ENCODE measurements around the gene MYT1. TPM values are rescaled to one million over a fixed set of nuclear protein-coding genes. Genes with fewer than 3 reads are reported as not detected.
A peak's percentile ranks its signal among the peaks of the same experiment; 100 is the strongest.

The MYT1 gene
- total and polyA plus RNA-seq, 2 of the 13 experiments (the other 11 are each of a cell fraction or from before 2014, with no cell fraction given): 0.58 to 2.5 TPM

DNA sequence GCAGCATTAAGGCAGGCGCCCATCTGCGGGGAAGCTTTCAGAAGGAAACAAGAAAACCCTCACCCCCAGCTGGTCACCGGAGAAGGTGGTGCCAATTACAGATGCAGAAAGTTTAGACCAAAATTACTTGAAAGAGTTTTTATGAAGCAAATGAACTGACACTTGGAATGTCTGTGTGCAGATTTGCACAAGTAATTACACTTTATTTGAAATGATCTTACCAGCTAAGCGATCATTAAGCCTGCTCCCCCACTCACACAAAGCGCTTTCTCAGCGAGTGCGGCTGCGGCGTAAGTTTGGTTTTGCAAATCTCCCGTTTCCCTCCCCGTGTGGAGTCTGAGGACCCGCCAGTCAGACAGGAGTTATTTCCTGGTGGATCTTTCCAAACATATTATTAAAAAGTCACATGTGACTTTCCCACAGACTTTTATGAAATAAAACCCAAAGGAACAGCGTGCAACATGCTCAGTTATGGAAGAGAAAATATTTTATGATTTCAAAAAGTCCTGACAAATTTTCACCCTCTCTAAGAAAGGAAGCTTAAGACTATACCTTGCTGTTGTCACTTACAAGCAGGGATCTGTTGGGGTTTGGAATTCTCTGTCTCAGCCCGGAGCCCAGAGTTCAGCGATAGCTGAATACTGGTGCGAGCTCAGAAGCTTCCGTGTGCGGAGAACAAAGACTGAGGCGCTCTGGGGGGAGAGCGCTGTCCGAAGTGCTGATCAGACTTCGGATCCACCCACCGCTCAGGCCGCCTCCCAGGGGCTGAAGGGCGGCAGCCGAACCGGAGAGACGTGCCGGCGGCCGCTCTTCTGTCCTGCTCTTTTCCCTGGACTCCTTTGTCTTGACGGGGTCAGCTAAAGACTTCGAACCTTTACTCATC, 2.7 kb upstream of the MYT1 start (continued):
- TF ChIP-seq ZNF337 (CRISPR knock-in tag; IDR thresholded peaks at IDR 0.05; ENCODE audit: borderline replicate concordance, low read depth): peak; percentile 86; the same call in 1 of the 2 replicates
- no peak for TF ChIP-seq TBL1XR1 (IDR thresholded peaks at IDR 0.05; ENCODE audit: borderline replicate concordance, low read length, partially characterized antibody)
- TF ChIP-seq, protein P1, sequence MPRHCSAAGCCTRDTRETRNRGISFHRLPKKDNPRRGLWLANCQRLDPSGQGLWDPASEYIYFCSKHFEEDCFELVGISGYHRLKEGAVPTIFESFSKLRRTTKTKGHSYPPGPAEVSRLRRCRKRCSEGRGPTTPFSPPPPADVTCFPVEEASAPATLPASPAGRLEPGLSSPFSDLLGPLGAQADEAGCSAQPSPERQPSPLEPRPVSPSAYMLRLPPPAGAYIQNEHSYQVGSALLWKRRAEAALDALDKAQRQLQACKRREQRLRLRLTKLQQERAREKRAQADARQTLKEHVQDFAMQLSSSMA (CRISPR knock-in tag; IDR thresholded peaks at IDR 0.05): peak; percentile 81; the same call in 1 of the 2 replicates
- TF ChIP-seq, protein P2, sequence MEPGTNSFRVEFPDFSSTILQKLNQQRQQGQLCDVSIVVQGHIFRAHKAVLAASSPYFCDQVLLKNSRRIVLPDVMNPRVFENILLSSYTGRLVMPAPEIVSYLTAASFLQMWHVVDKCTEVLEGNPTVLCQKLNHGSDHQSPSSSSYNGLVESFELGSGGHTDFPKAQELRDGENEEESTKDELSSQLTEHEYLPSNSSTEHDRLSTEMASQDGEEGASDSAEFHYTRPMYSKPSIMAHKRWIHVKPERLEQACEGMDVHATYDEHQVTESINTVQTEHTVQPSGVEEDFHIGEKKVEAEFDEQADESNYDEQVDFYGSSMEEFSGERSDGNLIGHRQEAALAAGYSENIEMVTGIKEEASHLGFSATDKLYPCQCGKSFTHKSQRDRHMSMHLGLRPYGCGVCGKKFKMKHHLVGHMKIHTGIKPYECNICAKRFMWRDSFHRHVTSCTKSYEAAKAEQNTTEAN (CRISPR knock-in tag; conservative IDR thresholded peaks at IDR 0.05): peak; percentile 98
- peak; percentile 49; the same call in 1 of the 2 replicates for TF ChIP-seq RFX3 (CRISPR knock-in tag; IDR thresholded peaks at IDR 0.05)
- TF ChIP-seq CCAR2 (optimal IDR thresholded peaks at IDR 0.05; ENCODE audit: low read depth, low read length): no peak
- peak; percentile 98 for TF ChIP-seq ZNF773 (CRISPR knock-in tag; IDR thresholded peaks at IDR 0.05; ENCODE audit: borderline replicate concordance)
- peak; percentile 94; the same call in 1 of the 2 replicates for TF ChIP-seq ZBTB20 (CRISPR knock-in tag; IDR thresholded peaks at IDR 0.05; ENCODE audit: borderline replicate concordance, low read depth)
- TF ChIP-seq, protein P3, sequence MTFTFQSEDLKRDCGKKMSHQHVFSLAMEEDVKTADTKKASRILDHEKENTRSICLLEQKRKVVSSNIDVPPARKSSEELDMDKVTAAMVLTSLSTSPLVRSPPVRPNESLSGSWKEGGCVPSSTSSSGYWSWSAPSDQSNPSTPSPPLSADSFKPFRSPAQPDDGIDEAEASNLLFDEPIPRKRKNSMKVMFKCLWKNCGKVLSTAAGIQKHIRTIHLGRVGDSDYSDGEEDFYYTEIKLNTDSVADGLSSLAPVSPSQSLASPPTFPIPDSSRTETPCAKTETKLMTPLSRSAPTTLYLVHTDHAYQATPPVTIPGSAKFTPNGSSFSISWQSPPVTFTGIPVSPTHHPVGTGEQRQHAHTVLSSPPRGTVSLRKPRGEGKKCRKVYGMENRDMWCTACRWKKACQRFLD (CRISPR knock-in tag; IDR thresholded peaks at IDR 0.05; ENCODE audit: borderline replicate concordance): peak; percentile 93; the same call in 1 of the 2 replicates
- no peak for TF ChIP-seq CBX2 (IDR thresholded peaks at IDR 0.05; ENCODE audit: low read depth, low read length)
- no peak for TF ChIP-seq CBX2 (CRISPR knock-in tag; IDR thresholded peaks at IDR 0.05; ENCODE audit: low read depth)
- TF ChIP-seq FOXA1 (IDR thresholded peaks at IDR 0.05): no peak
- no peak for TF ChIP-seq FOXA1 (CRISPR knock-in tag; IDR thresholded peaks at IDR 0.05)
- TF ChIP-seq, protein P4, sequence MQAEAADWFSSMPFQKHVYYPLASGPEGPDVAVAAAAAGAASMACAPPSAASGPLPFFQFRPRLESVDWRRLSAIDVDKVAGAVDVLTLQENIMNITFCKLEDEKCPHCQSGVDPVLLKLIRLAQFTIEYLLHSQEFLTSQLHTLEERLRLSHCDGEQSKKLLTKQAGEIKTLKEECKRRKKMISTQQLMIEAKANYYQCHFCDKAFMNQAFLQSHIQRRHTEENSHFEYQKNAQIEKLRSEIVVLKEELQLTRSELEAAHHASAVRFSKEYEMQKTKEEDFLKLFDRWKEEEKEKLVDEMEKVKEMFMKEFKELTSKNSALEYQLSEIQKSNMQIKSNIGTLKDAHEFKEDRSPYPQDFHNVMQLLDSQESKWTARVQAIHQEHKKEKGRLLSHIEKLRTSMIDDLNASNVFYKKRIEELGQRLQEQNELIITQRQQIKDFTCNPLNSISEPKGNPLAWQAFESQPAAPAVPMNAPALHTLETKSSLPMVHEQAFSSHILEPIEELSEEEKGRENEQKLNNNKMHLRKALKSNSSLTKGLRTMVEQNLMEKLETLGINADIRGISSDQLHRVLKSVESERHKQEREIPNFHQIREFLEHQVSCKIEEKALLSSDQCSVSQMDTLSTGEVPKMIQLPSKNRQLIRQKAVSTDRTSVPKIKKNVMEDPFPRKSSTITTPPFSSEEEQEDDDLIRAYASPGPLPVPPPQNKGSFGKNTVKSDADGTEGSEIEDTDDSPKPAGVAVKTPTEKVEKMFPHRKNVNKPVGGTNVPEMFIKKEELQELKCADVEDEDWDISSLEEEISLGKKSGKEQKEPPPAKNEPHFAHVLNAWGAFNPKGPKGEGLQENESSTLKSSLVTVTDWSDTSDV (CRISPR knock-in tag; IDR thresholded peaks at IDR 0.05): peak; percentile 94; the same call in 1 of the 2 replicates
- no peak for TF ChIP-seq SUZ12 (IDR thresholded peaks at IDR 0.05; ENCODE audit: low read depth, low read length)
- peak; percentile 97; the same call in 1 of the 2 replicates for TF ChIP-seq KLF15 (CRISPR knock-in tag; IDR thresholded peaks at IDR 0.05; ENCODE audit: borderline replicate concordance)
- TF ChIP-seq, protein P5, sequence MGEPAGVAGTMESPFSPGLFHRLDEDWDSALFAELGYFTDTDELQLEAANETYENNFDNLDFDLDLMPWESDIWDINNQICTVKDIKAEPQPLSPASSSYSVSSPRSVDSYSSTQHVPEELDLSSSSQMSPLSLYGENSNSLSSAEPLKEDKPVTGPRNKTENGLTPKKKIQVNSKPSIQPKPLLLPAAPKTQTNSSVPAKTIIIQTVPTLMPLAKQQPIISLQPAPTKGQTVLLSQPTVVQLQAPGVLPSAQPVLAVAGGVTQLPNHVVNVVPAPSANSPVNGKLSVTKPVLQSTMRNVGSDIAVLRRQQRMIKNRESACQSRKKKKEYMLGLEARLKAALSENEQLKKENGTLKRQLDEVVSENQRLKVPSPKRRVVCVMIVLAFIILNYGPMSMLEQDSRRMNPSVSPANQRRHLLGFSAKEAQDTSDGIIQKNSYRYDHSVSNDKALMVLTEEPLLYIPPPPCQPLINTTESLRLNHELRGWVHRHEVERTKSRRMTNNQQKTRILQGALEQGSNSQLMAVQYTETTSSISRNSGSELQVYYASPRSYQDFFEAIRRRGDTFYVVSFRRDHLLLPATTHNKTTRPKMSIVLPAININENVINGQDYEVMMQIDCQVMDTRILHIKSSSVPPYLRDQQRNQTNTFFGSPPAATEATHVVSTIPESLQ (CRISPR knock-in tag; conservative IDR thresholded peaks at IDR 0.05): peak; percentile 99
- peak; percentile 98 for TF ChIP-seq ZNF256 (CRISPR knock-in tag; conservative IDR thresholded peaks at IDR 0.05)
- TF ChIP-seq ZSCAN29 (CRISPR knock-in tag; conservative IDR thresholded peaks at IDR 0.05): peak; percentile 64; the same call in 1 of the 2 replicates

Data from HepG2 (cell line).